H54 (cell line): ENCODE measurements around the gene CDH15.

Source experiments
- DNase-seq: peaks from one replicate; pipeline ENCODE4 v3.0.0; 2011; ENCODE audit warnings: low spot score, mixed read lengths; ENCODE audit not compliant: insufficient read length
- FAIRE-seq: peaks from 3 replicates; lab custom pipeline; 2011; peaks lifted over from hg19 to GRCh38; lab: Jason Lieb, UNC
- POLR2A ChIP-seq: IDR thresholded peaks from 2 replicates; pipeline ENCODE4 v1.6.1; 2011; ENCODE audit warnings: low read depth, mild to moderate bottlenecking, low read length

CDH15 gene

DNA sequence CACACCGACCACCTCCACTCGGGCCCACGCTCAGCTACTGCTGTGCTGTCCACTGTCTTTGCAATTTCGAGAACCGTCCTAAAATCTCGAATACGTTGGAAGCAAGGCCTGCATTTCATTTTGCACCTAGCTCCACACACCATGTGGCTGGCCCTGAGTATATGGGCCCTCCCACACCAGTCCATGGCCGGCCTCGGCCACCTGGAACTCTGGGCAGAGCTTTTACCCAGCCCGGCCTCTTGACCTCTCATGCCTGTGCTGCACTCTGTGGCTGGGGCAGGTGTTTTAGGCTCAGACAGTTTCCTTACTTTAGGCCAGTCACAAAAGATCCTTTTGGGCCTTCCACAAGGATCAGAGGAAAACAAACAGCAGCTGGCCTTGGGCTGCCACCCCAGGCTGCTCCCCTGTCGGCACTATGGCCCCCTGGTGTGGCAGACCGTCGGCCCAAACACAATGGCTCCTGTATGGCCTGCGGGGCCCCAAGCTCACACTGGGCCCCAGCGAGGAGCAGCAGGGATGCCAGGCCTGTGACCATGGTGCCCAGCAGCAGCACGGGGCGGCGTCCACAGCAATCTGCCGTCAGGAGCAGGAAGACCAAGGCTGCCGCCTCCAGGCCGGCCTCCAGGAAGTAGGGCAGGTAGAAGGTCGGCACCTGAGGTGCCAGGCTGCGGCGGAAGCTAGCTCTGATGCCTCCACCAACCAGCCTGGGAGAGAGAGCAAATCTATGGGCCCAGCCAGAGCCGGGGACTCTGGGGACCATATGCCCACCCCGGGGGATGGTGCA is 26.3 kb downstream of the CDH15 start:
- TF ChIP-seq POLR2A, result no peak
- no peak for FAIRE-seq
- DNase-seq, result no peak

DNA sequence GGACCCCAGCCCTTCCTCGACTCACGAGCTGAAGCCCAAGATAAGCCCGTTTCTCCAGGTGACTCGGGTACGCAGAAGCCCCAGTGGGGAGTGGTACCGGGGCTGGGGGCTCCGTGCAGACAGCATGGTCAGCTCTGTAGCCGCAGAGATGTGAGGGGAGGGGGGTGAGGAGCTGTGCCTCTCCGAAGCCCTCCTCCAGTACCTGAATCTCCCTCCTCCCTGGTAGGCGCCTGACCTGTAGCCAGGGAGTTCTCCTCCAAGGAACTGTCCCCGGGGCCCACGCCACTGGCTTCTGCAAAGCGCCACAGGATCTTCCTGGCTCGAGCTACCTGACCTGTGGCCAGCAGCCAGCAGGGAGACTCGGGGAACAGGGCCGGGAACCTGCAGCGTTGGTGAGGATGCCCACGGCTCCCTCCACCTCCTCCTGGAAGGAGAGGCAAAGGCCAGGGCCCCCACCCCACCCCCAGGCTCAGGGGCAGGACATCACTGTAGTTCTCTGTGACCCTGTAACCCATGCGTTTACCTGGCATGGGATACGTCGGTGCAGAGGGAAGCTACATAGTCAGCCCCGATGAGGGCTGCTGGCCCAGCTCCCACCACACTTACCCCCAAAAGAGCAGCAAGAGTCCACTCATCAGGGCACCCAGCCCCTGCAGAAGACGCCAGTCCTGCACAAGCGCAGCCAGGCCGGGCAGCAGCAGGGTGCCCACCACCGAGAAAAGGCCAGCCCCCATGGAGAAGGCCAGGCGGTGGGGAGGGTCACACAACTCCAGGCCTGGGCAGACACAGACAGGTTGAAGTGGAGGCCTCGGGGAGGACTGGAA is 27.1 kb downstream of the CDH15 start:
- FAIRE-seq (no peak), DNase-seq (no peak)
- no peak for TF ChIP-seq POLR2A

GRCh38 chr16:89199241-89200123 is 27.9 kb downstream of the CDH15 start:
- DNase-seq (no peak), FAIRE-seq (no peak)
- TF ChIP-seq POLR2A, result no peak

DNA sequence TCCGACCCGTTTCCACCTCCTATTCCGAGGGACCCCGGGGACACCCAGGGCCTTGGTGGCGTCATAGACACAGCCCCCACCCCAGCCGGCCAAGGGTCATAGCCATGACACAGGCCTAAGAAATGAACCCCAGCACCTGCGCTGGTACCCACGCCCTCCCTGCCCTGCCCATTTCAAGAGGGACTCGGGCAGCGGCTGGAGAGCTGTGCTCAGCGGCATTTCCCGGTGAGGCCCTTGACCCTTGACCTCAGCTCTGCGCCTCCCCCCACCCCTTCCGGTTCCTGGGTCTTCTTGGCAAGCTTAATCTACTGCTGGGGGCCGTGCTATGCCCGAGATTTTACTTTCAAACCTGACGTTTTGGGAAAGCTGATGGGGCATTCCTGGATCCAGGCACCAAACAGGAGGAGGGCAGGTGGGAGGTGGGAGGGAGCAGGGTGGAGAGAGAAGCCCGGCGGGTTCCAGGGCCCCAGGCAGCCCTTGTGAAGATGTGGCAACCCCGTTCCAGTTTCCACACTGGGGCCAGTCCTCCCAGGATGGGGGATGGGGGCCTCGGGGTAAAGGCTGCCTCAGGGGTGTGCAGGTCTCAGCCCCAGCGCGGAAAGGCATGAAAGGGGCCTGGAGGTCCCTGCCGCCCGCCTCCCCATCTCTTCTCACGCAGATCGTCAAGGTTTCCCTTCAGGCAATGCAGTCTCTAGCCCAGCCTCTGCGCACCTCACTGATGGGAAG is 28.7 kb downstream of the CDH15 start, which contains the start of gene SLC22A31:
Gene SLC22A31 (minus strand): TSS at position 414 of the 726 bp plus-strand sequence. CDS start 36 bp downstream, at position 378.
- DNase-seq (no peak), FAIRE-seq (no peak)
- TF ChIP-seq POLR2A, result no peak

GRCh38 chr16:89200850-89201411 is 29.4 kb downstream of the CDH15 start:
- no peak for FAIRE-seq

DNA sequence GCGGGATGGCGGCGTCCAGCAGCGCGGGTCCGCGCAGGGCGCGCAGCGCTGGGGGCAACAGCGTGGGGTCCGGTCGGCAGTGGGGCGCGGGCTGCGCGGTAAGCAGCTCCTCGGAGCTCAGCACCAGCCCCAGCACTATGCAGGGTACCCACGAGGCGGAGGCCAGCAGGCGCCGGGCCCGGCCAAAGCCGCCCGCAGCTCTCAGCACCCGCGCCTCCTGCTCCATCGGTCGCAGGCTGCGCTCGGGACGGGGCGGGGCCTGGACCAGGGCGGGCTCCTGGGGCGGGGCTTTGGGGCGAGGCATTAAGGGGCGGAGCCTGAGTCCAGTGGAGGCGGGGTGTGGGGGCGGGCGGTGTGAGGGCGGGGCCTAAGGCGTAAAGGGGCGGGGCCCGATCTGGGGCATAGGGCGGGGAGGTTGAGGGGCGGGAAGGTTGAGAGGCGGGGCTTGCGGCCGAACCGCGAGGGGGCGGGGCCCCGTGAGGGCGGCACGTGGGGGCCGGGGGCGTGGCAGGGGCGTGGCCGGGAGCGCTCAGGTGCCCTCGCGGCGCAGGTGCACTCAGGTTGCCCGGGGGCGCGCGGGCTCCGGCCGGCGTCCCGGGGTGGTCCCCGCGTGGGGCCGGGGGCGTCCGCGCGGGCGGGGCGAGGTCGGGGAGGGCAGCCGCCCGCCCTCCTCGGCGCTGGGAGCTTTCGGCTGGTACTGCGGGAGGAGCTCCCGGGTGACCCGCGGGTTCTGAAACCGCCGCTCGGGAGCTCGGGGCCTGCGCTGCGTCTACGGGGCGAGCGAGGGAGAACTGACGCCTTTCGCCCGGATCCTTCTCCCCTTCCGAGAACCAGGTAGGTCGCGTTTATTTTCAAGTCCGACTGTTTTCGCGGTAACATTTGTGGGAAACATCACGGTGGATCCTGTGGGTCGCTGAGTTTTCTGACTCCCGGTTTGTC is 30.2 kb downstream of the CDH15 start:
- FAIRE-seq, result no peak
- no peak for TF ChIP-seq POLR2A
- no peak for DNase-seq

More at GRCh38 chr16:89200850-89201411, 29.4 kb downstream of the CDH15 start:
- DNase-seq, result no peak
- TF ChIP-seq POLR2A, result no peak

DNA sequence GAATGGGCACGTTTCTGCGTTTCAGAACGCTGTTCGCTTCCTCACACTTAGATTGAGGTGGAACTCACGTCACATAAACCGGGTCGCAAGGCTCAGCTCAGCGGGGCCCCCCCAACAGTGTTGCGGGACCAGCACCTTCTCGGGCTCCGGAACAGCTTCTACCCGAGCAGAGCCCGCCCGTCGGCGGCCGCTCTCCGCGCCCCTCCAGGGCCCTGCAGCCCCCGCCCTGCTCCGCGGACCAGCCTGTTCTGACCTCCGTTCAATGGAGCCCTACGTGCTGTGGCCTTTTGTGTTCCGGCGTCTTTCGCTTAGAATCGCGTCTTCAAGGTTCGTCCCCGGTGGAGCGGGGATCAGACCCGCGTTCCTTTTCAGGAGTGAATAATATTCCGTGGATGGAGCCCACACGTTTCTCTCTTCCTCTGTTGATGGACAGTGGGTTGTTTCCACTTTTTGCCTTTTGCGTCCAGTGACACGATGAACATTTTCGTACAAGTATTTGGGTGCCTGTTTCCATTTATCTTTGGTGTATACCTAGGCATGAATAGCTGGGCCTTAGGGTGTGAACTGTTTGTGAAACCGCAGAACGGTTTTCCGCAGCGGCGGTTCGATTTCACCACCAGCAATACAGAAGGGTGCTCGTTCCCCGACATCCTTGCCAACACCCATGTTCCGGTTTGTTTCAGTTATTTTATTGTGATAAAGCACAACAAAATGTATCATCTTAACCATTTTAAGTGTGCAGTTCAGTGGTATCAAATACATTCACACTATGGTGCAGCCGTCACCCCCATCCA is 31.1 kb downstream of the CDH15 start:
- DNase-seq (no peak), FAIRE-seq (no peak)
- no peak for TF ChIP-seq POLR2A

DNA sequence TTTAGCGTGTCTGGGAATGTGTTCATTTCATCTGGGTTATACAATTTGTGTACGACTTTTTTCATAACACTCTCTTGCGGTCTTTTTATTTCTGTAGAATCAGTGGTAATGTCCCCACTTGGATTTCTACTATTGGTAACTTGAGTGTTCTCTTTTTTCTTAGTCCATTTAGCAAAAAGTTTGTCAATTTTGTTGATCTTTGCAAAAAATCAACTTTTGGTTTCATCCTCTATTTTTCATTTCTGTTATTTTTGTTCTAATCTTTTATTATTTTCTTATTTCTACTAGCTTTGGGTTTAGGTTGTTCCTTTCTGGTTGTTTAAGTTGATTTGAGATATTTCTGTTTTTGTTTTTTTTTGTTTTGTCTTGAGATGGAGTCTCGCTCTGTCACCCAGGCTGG is 36.4 kb downstream of the CDH15 start:
- no peak for TF ChIP-seq POLR2A
- DNase-seq (no peak), FAIRE-seq (no peak)

GRCh38 chr16:89209522-89210044 is 38.0 kb downstream of the CDH15 start:
- FAIRE-seq (no peak), DNase-seq (no peak)
- TF ChIP-seq POLR2A, result no peak

GRCh38 chr16:89210165-89210903 is 38.8 kb downstream of the CDH15 start:
- DNase-seq (no peak), FAIRE-seq (no peak)
- no peak for TF ChIP-seq POLR2A
